NT2/D1 (cell line): ENCODE results near the gene ARHGAP33.

Experiments used
- SUZ12 ChIP-seq: IDR thresholded peaks from 2 replicates; pipeline ENCODE4 v1.6.1; 2011; ENCODE audit not compliant: insufficient read length, insufficient read depth; ENCODE audit errors: extremely low read depth
- YY1 ChIP-seq: IDR thresholded peaks from 2 replicates; pipeline ENCODE4 v1.6.1; 2011; ENCODE audit not compliant: insufficient read length, insufficient read depth

DNA sequence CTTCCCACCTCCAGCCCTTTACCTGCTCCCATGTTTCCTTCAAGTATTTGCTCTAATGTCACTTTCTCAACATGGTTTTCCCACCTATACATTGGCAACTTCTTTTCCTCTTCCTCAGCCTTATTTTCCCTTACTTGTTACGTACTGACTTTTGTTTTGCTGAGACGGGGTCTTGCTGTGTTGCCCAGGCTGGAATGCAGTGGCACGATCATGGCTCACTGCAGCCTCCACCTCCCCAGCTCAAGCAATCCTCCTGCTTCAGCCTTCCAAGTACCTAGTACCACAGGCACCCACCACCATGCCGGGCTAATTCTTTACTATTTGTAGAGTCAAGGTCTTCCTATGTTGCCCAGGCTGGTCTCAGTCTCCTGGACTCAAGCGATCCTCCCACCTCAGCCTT lies 32.3 kb downstream of the ARHGAP33 start:
- TF ChIP-seq YY1: no peak
- TF ChIP-seq SUZ12: no peak
